ENCODE data around the gene ARL5C. TPM values are rescaled to one million over a fixed set of nuclear protein-coding genes. Genes with fewer than 3 reads are reported as not detected.

ARL5C gene
- total and polyA plus RNA-seq, 7 experiments from 2014 or later = 0.15 to 0.78 (median 0.34) TPM; not detected in 4

DNA sequence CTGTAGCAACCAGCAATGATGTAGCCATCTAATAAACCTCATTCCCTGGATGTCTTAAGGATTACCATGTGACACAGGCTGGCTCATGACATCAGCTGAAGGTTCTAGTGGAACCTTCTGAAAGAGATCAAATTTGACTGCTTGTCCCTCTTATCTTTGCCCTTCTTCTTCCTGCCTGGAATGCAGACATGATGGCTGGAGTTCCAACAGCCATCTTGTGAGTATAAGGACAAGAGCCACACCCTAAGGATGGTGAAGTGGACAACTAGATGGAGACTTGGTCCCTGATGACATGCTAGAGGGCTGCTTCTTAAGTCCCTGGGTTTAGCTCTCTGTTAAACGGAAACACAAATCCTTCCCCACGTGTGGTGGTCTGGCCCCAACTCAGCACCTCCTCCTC is 52.1 kb downstream of the ARL5C start:
- no peaks in the 10 kb centered on the region for H3K36me3 ChIP-seq (ENCODE audit: control insufficient read depth in 2 of 3, insufficient read depth in 3 of 3, low read length in 3 of 3)
- intact Hi-C loops (cut with micrococcal nuclease) = no loop called here
- no peak overlapping the region for H3K4me3 ChIP-seq (ENCODE audit: low read length)
- Mint-ChIP-seq H3K4me1 (peaks cover 3 to 27% (median 22%) of the 10 kb centered on the region in 7 donors), H3K36me3 (peaks cover 0 to 15% (median 5%) of the 10 kb centered on the region in 5 donors), H3K27ac (no peak overlapping the region), H3K27me3 (peaks cover 0 to 5% (median 0%) of the 10 kb centered on the region in 5 donors), H3K4me3 (no peak overlapping the region), H3K9me3 (peaks cover 0 to 4% (median 0%) of the 10 kb centered on the region in 11 donors)
- H3K9me3 ChIP-seq (ENCODE audit: control insufficient read depth in 2 of 3, low read length in 3 of 3) = no peaks in the 10 kb centered on the region
- ChIA-PET CTCF (no interaction called here), POLR2A (no interaction called here)
- no peak overlapping the region for H3K27ac ChIP-seq (ENCODE audit: low read depth, low read length)
- no peaks in the 10 kb centered on the region for H3K27me3 ChIP-seq (ENCODE audit: control insufficient read depth in 2 of 2, insufficient read depth in 2 of 2, low read length in 2 of 2)
- DNase-seq (no peak), ATAC-seq (no peak)
- H3K4me1 ChIP-seq (ENCODE audit: control insufficient read depth in 2 of 2, insufficient read depth in 2 of 2, low read length in 2 of 2) = no peaks in the 10 kb centered on the region

DNA sequence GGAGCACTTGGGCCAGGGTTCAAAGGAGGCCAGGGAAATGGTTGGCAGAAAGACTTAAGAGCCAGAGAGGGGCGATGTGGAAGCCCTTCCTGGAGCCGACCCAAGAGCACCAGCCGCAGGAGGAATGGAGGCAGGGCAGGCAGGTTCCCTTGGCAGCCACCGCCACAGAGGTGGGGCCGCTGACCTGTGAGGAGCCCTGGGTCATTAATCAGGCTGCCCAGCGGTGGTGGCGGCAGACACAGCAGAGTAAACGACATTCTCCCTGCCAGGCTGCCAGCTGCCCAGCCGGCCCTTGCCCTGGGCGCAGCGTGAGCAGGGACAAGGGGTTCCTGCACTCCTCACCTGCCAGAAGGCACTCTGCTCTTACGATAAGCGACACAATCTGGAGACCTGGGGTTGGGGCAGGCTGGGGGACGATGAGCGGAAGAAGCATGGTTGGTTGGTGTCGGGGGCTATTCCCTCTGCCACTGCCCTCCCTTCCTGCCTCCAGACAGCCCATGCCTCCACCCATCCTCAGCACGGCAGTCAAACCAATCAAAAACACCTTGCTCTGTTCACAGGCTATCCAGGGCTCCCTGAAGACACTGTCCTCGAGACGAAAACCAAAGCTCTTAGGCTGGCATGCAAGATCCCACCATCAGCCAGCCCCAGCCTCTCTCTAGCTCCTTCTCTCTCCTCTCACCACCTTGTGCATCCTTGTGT is 55.4 kb downstream of the ARL5C start:
- H3K36me3 ChIP-seq (ENCODE audit: control insufficient read depth in 2 of 3, insufficient read depth in 3 of 3, low read length in 3 of 3) = peaks cover 0 to 3% (median 0%) of the 10 kb centered on the region in 3 experiments
- ChIA-PET CTCF (no interaction called here), POLR2A (no interaction called here)
- Mint-ChIP-seq H3K4me1 (peaks cover 0 to 21% (median 12%) of the 10 kb centered on the region in 7 donors), H3K27ac (peak overlapping the region in 5 of 9 donors; percentile 31 to 65 (median 33)), H3K4me3 (no peak overlapping the region), H3K9me3 (peaks cover 0 to 4% (median 0%) of the 10 kb centered on the region in 11 donors), H3K27me3 (peaks cover 0 to 5% (median 0%) of the 10 kb centered on the region in 5 donors), H3K36me3 (peaks cover 0 to 19% (median 5%) of the 10 kb centered on the region in 5 donors)
- no peaks in the 10 kb centered on the region for H3K27me3 ChIP-seq (ENCODE audit: control insufficient read depth in 2 of 2, insufficient read depth in 2 of 2, low read length in 2 of 2)
- no peaks in the 10 kb centered on the region for H3K9me3 ChIP-seq (ENCODE audit: control insufficient read depth in 2 of 3, low read length in 3 of 3)
- no peak overlapping the region for H3K27ac ChIP-seq (ENCODE audit: low read depth, low read length)
- DNase-seq (no peak), ATAC-seq (no peak)
- H3K4me3 ChIP-seq (ENCODE audit: low read length) = no peak overlapping the region
- intact Hi-C loops (cut with micrococcal nuclease) = no loop called here
- H3K4me1 ChIP-seq (ENCODE audit: control insufficient read depth in 2 of 2, insufficient read depth in 2 of 2, low read length in 2 of 2) = no peaks in the 10 kb centered on the region

- ATAC-seq (no peak), DNase-seq (no peak)
- H3K27me3 Mint-ChIP-seq = no peaks in the 10 kb centered on the region
- H3K36me3 ChIP-seq (ENCODE audit: control insufficient read depth in 2 of 3, insufficient read depth in 3 of 3, low read length in 3 of 3) = peaks cover 0 to 8% (median 0%) of the 10 kb centered on the region in 3 experiments
- H3K4me1 Mint-ChIP-seq = peaks cover 0 to 15% (median 12%) of the 10 kb centered on the region in 7 donors
- POLR2A ChIA-PET = no interaction called here
- intact Hi-C loops (cut with micrococcal nuclease) = no loop called here
- H3K27ac ChIP-seq (ENCODE audit: low read depth, low read length) = no peak overlapping the region
- H3K4me3 ChIP-seq (ENCODE audit: low read length) = no peak overlapping the region
- peak overlapping the region in 1 of 10 donors; percentile 29 for H3K4me3 Mint-ChIP-seq
- no peaks in the 10 kb centered on the region for H3K9me3 Mint-ChIP-seq
- peak overlapping the region in 1 of 9 donors; percentile 12 for H3K27ac Mint-ChIP-seq
- H3K4me1 ChIP-seq (ENCODE audit: control insufficient read depth in 2 of 2, insufficient read depth in 2 of 2, low read length in 2 of 2) = no peaks in the 10 kb centered on the region
- peaks cover 0 to 19% (median 0%) of the 10 kb centered on the region in 5 donors for H3K36me3 Mint-ChIP-seq
- H3K27me3 ChIP-seq (ENCODE audit: control insufficient read depth in 2 of 2, insufficient read depth in 2 of 2, low read length in 2 of 2) = no peaks in the 10 kb centered on the region
- H3K9me3 ChIP-seq (ENCODE audit: control insufficient read depth in 2 of 3, low read length in 3 of 3) = no peaks in the 10 kb centered on the region
- CTCF ChIA-PET = interaction anchor here (0.9 kb wide), 1 partner anchor 44 kb away, joined by 3 read pairs; no protein-coding TSS in a partner anchor
Measured at GRCh38 chr17:39108461-39109375, 57.2 kb downstream of the ARL5C start.

DNA sequence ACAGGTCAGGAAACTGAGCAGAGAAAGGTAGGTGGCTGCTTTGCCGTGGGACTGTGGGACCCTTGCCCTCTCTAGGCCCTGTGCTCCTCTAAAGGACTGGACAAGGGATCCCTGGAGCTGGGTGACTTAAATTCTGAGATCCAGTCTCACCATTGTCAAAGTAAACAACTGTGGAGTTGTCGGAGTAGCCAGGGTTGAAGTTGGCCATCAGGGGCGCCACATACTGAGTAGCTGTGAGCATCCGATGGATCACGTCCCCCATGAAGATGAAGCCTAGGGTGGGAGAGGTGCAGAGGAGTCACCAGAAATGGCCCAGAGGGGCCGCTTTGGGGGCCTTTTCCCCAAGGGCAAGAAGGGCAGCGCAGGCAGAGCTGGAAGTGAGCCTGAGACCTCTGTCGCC is 58.0 kb downstream of the ARL5C start:
- Mint-ChIP-seq H3K27ac (peak overlapping the region in 3 of 9 donors; percentile 24 to 73 (median 56)), H3K27me3 (no peaks in the 10 kb centered on the region), H3K36me3 (peaks cover 0 to 19% (median 0%) of the 10 kb centered on the region in 5 donors), H3K4me1 (peaks cover 0 to 15% (median 11%) of the 10 kb centered on the region in 7 donors), H3K4me3 (peak overlapping the region in 1 of 10 donors; percentile 29), H3K9me3 (no peaks in the 10 kb centered on the region)
- DNase-seq (no peak), ATAC-seq (no peak)
- Histone ChIP-seq H3K4me3 (ENCODE audit: low read length) (no peak overlapping the region), H3K27me3 (ENCODE audit: control insufficient read depth in 2 of 2, insufficient read depth in 2 of 2, low read length in 2 of 2) (no peaks in the 10 kb centered on the region), H3K4me1 (ENCODE audit: control insufficient read depth in 2 of 2, insufficient read depth in 2 of 2, low read length in 2 of 2) (no peaks in the 10 kb centered on the region), H3K9me3 (ENCODE audit: control insufficient read depth in 2 of 3, low read length in 3 of 3) (no peaks in the 10 kb centered on the region), H3K36me3 (ENCODE audit: control insufficient read depth in 2 of 3, insufficient read depth in 3 of 3, low read length in 3 of 3) (peaks cover 0 to 8% (median 0%) of the 10 kb centered on the region in 3 experiments), H3K27ac (ENCODE audit: low read depth, low read length) (no peak overlapping the region)
- intact Hi-C loops (cut with micrococcal nuclease) = no loop called here
- POLR2A ChIA-PET = interaction anchor here (1.0 kb wide), 1 partner anchor 10 kb away, joined by 3 read pairs; no protein-coding TSS in a partner anchor
- CTCF ChIA-PET = interaction anchor here (0.9 kb wide), 1 partner anchor 45 kb away, joined by 3 read pairs; no protein-coding TSS in a partner anchor

DNA sequence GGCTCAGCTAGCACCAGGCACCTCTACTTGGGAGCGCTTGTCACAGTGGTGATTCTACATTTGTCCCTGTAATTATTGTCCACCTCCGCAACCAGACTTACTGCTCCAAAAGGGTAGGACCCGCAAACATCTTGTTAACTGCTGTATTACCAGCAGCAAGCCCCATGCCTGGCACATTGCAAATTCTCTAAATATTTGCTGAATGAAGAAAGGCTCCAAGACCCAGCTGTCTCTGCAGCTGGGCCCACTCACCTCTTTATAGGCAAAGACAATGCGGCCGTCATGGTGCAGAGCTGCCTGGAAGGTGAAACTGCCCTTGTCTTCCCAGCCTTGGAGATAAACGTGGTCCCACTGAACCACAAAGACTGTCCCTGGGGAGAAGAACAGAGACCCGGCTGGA is 58.8 kb downstream of the ARL5C start:
- intact Hi-C loops (cut with micrococcal nuclease) = no loop called here

More for the DNA sequence above, 58.8 kb downstream of the ARL5C start:
- ChIA-PET POLR2A (interaction anchor here (1.0 kb wide), 1 partner anchor 9 kb away, joined by 3 read pairs; no protein-coding TSS in a partner anchor), CTCF (no interaction called here)
- H3K27me3 Mint-ChIP-seq = no peaks in the 10 kb centered on the region
- peaks cover 0 to 16% (median 0%) of the 10 kb centered on the region in 5 donors for H3K36me3 Mint-ChIP-seq
- no peak overlapping the region for H3K27ac ChIP-seq (ENCODE audit: low read depth, low read length)
- DNase-seq = no peak
- H3K4me3 ChIP-seq (ENCODE audit: low read length) = no peak overlapping the region
- peaks cover 0 to 22% (median 16%) of the 10 kb centered on the region in 7 donors for H3K4me1 Mint-ChIP-seq
- peaks cover 0 to 6% of the 10 kb centered on the region in 2 donors for H3K4me1 ChIP-seq (ENCODE audit: control insufficient read depth in 2 of 2, insufficient read depth in 2 of 2, low read length in 2 of 2)
- H3K9me3 ChIP-seq (ENCODE audit: control insufficient read depth in 2 of 3, low read length in 3 of 3) = no peaks in the 10 kb centered on the region
- no peaks in the 10 kb centered on the region for H3K27me3 ChIP-seq (ENCODE audit: control insufficient read depth in 2 of 2, insufficient read depth in 2 of 2, low read length in 2 of 2)
- peak overlapping the region in 5 of 9 donors; percentile 7 to 88 (median 41) for H3K27ac Mint-ChIP-seq
- ATAC-seq = no peak
- H3K4me3 Mint-ChIP-seq = no peak overlapping the region
- H3K9me3 Mint-ChIP-seq = no peaks in the 10 kb centered on the region
- peaks cover 0 to 8% (median 0%) of the 10 kb centered on the region in 3 experiments for H3K36me3 ChIP-seq (ENCODE audit: control insufficient read depth in 2 of 3, insufficient read depth in 3 of 3, low read length in 3 of 3)

Data from naive thymus-derived CD4-positive, alpha-beta T cell (primary cell).